ENCODE measurements around the gene AADACL2. TPM values are rescaled to one million over a fixed set of nuclear protein-coding genes. Genes with fewer than 3 reads are reported as not detected.

The AADACL2 gene
- polyA plus RNA-seq, 3 donors, result not detected

GRCh38 chr3:151775314-151776258 lies 41.9 kb downstream of the AADACL2 start:
- intact Hi-C loops (cut with micrococcal nuclease), result no loop called here
- no peak for TF ChIP-seq CTCF (IDR thresholded peaks at IDR 0.05)
- Histone ChIP-seq H3K4me2 (replicated peaks; ENCODE audit: extremely low read depth, low read length, poor library complexity, severe bottlenecking) (no peak overlapping the region), H3K79me2 (ENCODE audit: insufficient read depth, low read length) (no peaks in the 10 kb centered on the region), H3K27me3 (ENCODE audit: control insufficient read depth in 2 of 2, insufficient read depth in 2 of 2, low read length in 2 of 2) (no peaks in the 10 kb centered on the region), H3K4me3 (replicated peaks in 1 of 3; ENCODE audit: low read depth in 2 of 3, low read length in 3 of 3) (no peak overlapping the region), H3K4me1 (ENCODE audit: control insufficient read depth in 1 of 2, insufficient read depth in 2 of 2, low read length in 2 of 2) (peaks cover 0 to 3% of the 10 kb centered on the region in 2 donors), H3K27ac (ENCODE audit: low read depth in 1 of 2, low read length in 2 of 2) (no peak overlapping the region), H3K9ac (ENCODE audit: insufficient read depth, low read length, poor library complexity, severe bottlenecking) (no peak overlapping the region), H3K9me3 (replicated peaks in 1 of 2; ENCODE audit: control insufficient read depth in 1 of 2, insufficient read depth in 1 of 2, low read length in 2 of 2) (no peaks in the 10 kb centered on the region), H3K36me3 (replicated peaks in 1 of 2; ENCODE audit: control insufficient read depth in 1 of 2, insufficient read depth in 2 of 2, low read length in 2 of 2) (no peaks in the 10 kb centered on the region), H2AFZ (ENCODE audit: insufficient read depth, low read depth, low read length, poor library complexity, severe bottlenecking) (peak overlapping the region; percentile 16), H4K20me1 (ENCODE audit: insufficient read depth, low read length) (no peaks in the 10 kb centered on the region)
- no peak for DNase-seq
- H3K4me1 Mint-ChIP-seq, result peaks cover 13% of the 10 kb centered on the region
- WGBS (ENCODE audit: insufficient coverage), result no CpG with 5 or more reads among the region's 4 CpGs
- H3K27ac Mint-ChIP-seq, result no peak overlapping the region
- H3K9me3 Mint-ChIP-seq, result peaks cover 0 to 5% (median 0%) of the 10 kb centered on the region in 7 donors
- H3K36me3 Mint-ChIP-seq, result no peaks in the 10 kb centered on the region
- no peak overlapping the region for H3K4me3 Mint-ChIP-seq
- peaks cover 0 to 4% (median 1%) of the 10 kb centered on the region in 3 donors for H3K27me3 Mint-ChIP-seq (ENCODE audit: low read depth in 3 of 3)

DNA sequence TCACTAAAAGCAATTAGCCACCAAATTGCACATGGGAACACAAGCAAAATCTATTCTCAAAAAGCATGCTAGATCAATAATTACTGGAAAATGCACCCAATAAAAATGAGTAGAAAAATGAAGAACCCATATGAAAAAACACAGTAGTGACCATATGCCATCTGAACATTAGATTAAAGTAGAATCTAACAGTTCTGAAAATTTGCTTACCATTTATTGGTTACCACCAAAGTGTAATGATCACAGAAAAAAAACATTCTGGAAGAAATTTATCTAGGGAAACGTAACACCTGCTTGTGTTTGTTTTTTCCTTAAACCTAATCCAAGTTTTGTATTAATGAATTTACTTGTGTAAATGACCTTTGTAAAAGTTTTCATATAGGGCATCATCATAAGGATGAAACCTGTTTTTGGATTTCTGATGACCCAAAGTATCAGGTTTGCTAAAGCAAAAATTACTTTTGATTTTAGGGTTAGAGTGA lies 42.6 kb downstream of the AADACL2 start:
- peaks cover 9% of the 10 kb centered on the region for H3K4me1 Mint-ChIP-seq
- Histone ChIP-seq H3K36me3 (replicated peaks in 1 of 2; ENCODE audit: control insufficient read depth in 1 of 2, insufficient read depth in 2 of 2, low read length in 2 of 2) (no peaks in the 10 kb centered on the region), H3K9ac (ENCODE audit: insufficient read depth, low read length, poor library complexity, severe bottlenecking) (no peak overlapping the region), H3K27ac (ENCODE audit: low read depth in 1 of 2, low read length in 2 of 2) (no peak overlapping the region), H3K9me3 (replicated peaks in 1 of 2; ENCODE audit: control insufficient read depth in 1 of 2, insufficient read depth in 1 of 2, low read length in 2 of 2) (no peaks in the 10 kb centered on the region), H3K4me2 (replicated peaks; ENCODE audit: extremely low read depth, low read length, poor library complexity, severe bottlenecking) (no peak overlapping the region), H3K27me3 (ENCODE audit: control insufficient read depth in 2 of 2, insufficient read depth in 2 of 2, low read length in 2 of 2) (no peaks in the 10 kb centered on the region), H4K20me1 (ENCODE audit: insufficient read depth, low read length) (no peaks in the 10 kb centered on the region), H3K4me3 (replicated peaks in 1 of 3; ENCODE audit: low read depth in 2 of 3, low read length in 3 of 3) (no peak overlapping the region), H2AFZ (ENCODE audit: insufficient read depth, low read depth, low read length, poor library complexity, severe bottlenecking) (no peak overlapping the region), H3K4me1 (ENCODE audit: control insufficient read depth in 1 of 2, insufficient read depth in 2 of 2, low read length in 2 of 2) (peaks cover 0 to 3% of the 10 kb centered on the region in 2 donors), H3K79me2 (ENCODE audit: insufficient read depth, low read length) (no peaks in the 10 kb centered on the region)
- intact Hi-C loops (cut with micrococcal nuclease), result no loop called here
- no CpG with 5 or more reads among the region's 1 CpG for WGBS (ENCODE audit: insufficient coverage)
- TF ChIP-seq CTCF (IDR thresholded peaks at IDR 0.05), result no peak
- peaks cover 0 to 5% (median 0%) of the 10 kb centered on the region in 7 donors for H3K9me3 Mint-ChIP-seq
- H3K4me3 Mint-ChIP-seq, result no peak overlapping the region
- H3K27me3 Mint-ChIP-seq (ENCODE audit: low read depth in 3 of 3), result peaks cover 0 to 4% (median 1%) of the 10 kb centered on the region in 3 donors
- no peaks in the 10 kb centered on the region for H3K36me3 Mint-ChIP-seq
- H3K27ac Mint-ChIP-seq, result no peak overlapping the region
- no peak for DNase-seq
